NOMO-1 treated with DMSO at 0.1 percent for 48 hours (cell line): ENCODE data around the gene WWOX.

Experiments
- DNase-seq: peaks from one replicate; lab custom pipeline; 2025; ENCODE audit not compliant: unreplicated experiment; lab: John Stamatoyannopoulos, UW

WWOX gene

DNA sequence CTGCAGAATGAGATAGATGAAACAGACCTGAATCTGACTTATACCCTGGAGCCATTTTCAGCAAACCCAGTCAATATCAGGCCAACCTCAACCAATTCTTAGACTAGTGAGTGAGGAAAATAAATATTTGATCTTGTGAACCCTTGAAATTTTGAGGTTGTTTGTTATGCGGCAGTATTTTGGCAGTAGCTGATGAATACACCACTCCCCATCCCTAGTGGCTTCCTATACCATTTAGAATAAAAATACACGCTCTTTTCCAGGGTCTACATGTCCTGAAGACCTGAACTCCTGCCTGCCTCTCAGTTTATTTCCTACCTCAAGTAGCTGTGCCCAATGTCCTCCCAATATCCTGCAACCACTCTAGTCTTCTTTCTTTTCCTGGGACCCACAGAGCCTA, 647.3 kb downstream of the WWOX start:
- DNase-seq: no peak

DNA sequence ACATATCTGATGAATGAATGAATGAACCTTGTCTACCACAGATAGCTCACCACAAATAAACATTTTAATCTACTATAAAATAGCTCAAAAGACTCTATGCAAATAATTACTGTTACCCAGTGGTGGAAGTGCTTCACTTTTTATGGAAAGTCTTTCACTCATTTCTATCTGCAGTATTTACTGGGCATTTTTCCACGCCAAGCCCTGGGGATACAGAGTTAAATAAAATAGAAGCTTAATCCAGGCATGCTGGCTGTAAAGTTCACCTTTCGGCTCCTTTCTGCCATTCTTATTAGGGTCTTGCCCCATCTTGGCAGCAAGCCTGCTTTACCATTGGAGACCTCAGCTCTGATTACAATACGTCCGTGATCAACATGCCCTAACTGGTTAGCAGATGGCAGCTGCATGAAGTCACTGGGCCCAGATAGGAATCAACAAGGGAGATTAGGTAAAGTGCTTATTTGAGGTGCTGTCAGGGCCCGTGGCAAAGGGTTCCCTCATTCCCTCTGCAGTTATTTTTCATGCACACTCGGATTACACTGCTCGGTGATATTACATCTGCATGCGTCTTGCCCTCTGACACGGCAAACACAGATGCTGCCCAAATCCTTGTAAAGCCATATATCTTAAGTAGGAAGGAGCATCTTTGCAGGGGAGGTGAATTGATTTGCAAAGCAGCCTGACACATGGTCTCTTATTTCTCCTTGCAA, 648.9 kb downstream of the WWOX start:
- DNase-seq: no peak

DNA sequence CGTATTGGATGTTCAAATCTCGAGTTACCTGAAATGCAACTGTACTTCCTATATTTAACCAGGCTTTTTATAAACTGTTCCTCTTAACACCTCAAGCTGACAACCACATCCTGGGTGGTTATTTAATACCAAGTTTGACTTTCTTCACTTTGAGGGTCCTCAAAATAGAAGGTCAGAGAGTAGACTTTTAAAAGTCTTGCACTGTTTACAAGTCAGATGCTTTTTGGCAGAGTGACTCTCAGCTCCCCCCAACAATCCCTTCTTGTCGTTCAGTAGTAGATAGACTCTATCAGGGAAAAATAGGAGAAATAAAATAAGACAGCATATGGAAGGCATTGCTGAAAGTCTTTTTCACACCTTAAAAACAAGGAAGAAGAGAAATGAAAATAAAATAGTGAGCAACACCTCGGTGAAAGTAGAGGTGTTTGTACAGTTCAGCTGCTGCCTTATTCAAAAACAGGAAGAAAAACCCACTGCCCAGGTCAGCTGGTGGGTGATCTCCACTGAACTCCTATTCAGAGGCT, 650.4 kb downstream of the WWOX start:
- DNase-seq: no peak

DNA sequence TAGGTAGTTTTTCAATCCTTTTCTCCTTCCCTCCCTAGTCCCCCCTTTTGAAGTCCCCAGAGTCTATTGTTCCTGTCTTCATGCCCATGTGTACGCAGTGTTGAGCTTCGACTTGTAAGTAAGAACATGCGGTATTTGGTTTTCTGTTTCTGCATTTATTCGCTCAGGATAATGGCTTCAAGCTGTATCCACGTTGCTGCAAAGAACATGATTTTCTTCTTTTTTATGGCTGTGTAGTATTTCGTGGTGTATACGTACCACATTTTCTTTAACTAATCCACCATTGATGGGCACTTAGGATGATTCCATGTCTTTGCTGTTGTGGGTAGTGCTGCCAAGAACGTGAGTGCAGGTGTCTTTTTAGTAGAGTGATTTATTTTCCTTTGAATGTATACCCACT, 651.2 kb downstream of the WWOX start:
- DNase-seq: no peak

DNA sequence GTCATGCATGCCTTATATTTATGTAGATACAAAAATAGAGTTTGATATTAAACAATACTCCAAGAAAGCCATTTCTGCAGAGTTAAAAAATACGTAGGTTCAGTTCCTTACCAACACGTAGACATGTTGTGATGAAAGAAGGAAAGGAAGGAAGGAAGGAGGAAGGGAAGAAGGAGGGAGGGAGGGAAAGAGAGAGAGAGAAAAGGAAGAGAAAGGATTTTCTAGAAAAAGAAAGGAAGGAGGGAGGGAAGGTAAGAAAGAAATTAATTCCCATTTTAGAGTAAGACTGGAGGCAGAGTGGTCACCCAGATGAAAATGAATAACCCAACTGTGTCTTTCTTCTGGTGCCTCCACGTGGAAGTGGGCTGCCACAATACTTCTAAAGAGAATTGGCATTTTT, 652.1 kb downstream of the WWOX start:
- DNase-seq: no peak

DNA sequence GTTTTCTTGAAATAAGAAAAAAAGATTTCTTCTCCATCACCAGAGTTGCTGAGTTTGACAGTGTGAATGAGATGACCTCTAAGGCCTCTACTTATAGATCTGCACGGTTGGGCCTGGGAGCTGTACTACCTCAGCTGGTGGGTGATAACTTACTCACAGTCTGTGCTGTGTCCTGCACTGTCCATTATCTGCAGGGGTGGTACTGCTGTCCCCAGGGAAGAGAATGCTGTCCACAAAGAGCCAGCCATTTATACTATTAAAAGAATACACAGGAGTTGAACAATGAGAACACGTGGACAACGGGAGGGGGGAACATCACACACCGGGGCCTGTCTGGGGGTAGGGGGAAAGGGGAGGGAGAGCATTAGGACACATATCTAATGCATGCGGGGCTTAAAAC, 655.3 kb downstream of the WWOX start:
- DNase-seq: no peak

DNA sequence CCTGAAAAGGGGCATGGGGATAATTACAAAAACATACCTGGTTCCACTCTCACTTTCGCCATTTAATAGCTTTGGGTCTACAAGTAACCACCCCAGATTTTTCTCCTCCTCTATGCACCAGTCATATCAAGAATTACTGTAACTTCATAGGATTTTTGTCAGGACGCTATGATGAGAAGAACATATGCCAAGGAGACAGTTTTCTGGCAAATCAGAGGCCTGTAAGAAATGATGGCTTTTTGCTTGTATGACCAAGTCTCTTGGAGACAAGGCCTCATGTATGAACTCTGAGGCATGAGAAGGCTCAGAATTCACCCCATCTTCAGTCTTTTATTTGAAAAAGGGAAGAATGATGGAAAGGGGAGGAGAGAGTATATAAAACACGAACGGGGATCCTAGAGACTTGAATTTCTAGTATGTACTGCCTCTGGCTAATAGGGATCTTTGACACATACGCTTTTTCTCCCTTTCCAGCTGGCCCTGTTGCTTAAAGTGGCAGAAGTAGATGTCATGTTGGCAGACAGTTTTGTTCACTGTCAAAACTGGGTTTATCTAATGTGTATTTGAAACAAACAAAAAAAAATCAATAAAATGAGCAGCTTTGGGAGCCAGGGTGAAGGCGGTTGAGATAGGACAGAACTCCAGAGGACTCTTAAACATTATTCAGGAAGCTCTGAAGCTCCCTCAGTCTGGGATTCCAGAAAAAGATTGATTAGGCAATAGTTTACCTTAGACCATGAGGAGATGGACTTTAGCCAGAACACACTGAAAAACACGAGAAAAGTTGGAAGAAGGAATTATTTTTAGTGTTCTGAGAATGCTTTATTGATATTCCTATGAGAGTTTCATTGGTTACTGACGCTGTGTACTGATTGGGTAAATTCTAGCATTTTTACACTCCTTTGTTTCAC, 656.6 kb downstream of the WWOX start:
- no peak for DNase-seq

DNA sequence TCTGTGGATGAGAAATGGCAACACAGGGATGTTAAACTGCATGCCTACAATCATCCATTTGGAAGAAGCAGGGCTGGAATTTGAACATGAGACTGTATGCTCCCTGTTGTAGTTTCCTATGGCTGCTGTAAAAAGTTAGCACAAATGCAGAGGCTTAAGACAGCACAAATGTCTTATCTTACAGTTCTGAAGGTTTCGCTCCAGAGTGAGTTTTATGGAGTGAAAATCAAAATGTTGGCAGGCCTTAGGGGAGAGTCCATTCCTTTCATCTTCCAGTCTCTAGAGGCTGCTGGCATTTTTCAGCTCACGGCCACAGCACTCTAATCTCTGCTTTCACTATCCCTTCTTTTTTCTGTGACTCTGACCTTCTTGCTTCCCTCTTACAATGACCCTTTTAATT, 660.1 kb downstream of the WWOX start:
- DNase-seq: no peak

DNA sequence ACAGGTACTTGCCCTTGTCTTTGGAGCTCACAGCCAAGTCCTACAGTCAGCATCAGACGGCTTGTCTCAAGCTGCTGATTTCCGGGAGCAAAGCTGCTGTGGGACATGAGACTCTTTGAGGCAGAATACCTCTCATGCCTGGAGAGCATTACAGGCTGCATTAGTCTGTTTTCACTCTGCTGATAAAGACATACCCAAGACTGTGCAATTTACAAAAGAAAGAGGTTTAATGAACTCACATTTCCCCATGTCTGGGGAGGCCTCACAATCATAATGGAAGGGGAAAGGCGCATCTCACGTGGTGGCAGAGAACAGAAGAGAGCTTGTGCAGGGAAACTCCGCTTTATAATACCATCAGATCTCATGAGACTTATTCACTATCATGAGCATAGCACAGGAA, 661.2 kb downstream of the WWOX start:
- DNase-seq: no peak

DNA sequence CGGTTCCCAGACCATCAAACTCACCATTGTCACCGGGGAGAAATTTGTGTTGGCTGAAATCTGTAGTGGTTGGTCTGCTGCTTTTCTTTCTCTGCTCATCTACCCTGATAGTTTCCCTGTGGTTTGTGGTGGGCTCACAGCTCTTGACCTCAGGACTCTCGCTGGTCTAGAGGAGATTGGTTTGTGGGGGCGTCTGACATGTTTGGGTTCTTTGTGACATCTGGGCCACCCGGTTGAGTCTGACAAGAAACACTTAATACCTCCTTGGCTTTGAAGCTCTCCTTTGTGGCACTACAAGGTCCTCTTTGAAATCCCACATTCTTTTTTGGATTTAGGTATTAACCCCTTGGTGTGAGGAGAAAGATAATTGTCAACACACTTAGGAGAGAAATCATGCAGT, 662.0 kb downstream of the WWOX start:
- no peak for DNase-seq

DNA sequence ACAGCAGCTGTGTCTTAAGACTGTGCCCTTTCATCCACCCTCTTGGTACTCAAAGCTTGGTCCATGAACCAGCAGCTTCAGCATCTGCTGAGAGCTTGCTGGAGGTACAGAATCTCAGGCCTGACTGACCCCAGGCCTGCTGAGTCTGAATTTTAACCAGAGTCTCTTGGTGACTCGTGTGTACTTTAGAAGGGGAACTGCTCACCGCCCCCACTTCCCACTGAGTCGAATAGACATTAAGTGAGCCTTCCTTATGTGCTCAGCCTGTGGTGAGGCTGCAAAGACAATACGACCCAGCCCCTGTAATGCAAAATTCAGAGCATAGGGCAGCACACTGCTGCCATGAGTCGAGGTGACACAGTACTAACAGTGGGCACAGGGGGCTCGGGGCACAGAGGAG, 662.8 kb downstream of the WWOX start:
- no peak for DNase-seq

DNA sequence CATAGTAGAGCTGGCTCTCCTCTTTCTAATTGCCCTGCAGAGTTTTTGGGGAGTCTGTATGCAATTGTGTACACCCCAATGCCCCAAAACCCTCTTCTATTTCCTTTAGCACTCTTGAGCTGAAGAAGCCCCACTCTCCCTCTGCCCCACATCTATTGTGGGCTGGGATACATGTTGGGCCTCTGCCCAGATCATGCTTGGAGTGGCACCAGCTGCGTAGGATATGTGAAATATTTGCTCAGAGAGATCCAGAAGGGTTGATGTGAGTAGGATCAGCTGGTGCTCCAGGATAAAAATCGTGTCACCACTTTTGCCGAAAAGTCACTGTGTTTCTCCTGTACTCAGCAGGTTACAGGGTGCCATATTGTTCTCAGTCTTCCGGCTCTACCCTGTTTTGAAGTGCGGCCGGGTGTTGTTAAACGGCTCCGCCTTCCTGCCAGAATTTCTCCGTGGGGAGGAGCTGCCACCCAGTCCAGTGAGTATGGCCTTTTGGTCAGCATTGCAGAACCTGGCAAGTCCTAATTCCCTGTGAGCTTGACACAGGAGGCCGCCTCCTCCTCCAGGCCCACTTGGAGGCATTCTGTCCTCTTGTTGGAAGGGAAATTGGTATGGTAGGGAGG, 664.5 kb downstream of the WWOX start:
- DNase-seq: no peak

DNA sequence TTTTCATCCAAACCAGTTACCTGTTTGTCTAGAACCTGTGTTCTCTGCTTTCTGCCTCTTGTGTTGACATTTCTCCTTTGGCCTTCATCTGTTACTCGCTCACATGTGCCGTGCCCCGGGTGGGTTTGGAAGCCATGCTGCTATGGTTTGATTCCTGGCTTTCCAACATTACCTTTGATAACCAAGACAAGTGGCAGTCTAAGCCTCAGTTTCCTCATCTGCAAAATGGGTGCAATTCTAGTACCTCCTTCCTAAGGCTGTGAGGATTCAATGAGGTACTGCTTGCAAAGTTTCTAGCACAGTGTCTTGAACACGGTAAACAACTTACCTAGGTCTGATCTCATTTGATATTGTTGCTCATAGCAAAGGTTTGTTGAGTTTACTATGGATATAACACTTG, 665.0 kb downstream of the WWOX start:
- no peak for DNase-seq

DNA sequence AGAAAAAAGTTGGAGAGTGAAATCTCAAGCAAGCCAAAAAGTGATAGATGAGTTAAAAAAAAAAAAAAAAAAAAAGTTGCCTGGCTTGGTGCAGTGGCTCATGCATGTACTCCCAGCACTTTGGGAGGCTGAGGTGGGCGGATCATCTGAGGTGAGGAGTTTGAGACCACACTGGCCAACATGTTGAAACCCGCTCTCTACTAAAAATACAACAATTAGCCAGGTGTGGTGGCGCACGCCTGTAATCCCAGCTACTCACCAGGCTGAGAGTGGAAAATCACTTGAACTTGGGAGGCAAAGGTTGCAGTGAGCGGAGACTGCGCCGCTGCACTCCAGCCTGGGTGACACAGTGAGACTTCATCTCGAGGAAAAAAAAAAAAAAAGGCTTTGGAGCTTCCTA, 668.8 kb downstream of the WWOX start:
- no peak for DNase-seq

DNA sequence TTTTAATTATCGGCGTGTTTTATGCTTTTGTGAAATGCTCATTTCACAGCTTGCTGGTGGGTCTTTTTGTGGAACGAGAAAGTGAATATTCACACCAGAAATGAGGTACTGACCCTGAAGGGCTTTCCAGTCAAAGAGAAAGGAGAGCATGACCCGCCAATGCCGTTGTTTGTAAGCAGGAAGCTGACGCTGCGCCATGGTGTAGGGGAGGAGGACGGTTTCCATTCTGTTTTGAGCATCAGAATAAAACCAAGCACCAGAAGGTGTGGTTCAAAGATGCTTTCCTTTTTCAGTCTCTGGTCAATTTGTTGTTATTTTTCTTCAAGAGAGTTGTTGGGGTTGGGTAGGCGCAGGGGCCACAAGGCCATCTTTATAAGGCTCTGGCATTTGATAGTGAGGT, 669.3 kb downstream of the WWOX start:
- DNase-seq: peak; percentile 25

DNA sequence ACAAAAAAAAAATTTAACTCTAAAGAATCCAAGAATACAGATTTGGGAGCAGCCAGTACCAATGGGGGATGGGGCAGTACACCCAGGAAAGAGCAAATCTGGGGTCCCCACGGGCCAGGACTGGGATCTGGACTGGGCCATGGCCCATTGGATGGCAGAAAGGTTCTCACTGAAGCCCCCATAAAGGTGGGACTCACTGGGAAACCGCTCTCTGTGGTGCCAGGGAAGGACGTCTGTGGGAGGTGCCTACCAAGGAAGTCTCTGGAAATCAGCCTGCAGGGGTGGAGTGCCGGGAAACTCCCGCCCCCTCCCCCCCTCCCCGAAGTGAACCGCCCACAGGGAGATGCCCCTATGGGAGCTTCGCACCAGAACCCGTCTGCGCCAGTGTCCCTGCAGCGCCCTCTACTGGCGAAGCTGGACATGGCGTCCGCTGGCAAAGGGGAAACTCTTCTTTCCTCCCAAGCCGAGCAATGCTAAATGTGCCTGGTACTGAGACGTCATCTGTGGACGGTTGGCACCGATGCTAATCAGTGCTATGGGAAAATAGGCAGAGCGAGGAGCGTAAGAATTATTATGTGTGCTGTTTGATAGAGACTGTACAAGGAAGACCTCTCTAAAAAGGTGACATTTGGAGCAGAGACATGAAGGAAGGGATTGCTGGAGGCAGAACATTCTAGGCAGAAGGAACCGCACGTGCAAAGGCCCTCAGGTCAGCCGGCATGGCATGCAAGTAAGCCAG, 671.1 kb downstream of the WWOX start:
- DNase-seq: peak; percentile 50

DNA sequence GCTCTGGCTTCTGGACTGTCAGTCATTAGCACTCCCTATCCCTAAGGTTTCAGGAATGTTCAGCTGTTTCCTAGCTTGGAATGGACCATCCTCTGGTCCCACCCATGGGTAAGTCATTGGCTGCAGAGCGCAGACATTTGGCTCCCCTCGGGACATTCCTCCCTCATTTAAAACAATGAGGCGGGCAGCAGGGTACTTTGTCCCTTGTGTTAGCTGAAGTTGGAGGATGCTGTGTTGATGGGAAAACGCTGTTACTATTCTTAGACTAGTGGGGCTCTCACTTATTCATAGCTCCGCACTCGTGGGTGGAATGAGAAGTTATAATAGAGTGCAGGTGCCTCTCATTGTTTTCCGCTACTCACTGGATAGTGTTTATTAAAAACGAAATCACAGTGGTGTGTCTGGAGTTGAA, 673.8 kb downstream of the WWOX start:
- DNase-seq: no peak

DNA sequence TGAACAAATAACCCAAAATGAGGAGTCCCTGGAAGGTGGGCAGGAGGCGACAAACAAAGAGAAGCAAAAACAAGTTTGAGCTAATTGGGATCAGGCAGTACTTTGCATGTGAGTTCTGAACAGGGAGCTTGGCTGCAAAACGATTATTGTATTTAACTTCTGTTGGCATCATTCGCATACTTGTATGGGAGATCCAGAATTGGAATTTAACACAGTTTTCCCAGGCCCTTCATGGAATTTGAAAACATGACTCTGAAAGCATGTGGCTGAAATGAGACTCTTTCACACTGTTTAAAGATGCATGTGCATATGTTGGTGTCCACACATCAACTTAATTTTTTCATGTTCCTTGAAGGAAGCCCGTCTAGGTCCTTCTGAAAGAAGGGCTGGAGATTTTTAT, 674.3 kb downstream of the WWOX start:
- no peak for DNase-seq

DNA sequence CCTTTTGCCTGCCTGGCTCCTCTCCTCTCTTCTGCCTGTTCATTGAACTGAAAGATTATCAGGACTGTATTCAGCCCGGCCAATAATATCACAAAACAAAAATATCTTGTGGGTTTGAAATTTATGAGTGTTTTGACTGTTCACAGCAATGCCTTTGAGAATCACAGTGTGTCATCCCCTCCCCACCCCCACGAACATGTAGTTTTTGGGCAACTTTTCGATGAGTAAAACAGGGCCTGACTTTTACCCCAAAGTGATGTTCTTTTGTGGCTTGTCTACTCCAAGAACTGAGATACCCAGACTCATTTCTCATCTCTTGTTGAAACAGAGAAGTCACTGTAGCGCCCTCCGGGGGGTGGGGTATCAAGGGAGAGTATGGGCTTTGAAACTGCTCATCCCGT, 675.7 kb downstream of the WWOX start:
- DNase-seq: no peak

DNA sequence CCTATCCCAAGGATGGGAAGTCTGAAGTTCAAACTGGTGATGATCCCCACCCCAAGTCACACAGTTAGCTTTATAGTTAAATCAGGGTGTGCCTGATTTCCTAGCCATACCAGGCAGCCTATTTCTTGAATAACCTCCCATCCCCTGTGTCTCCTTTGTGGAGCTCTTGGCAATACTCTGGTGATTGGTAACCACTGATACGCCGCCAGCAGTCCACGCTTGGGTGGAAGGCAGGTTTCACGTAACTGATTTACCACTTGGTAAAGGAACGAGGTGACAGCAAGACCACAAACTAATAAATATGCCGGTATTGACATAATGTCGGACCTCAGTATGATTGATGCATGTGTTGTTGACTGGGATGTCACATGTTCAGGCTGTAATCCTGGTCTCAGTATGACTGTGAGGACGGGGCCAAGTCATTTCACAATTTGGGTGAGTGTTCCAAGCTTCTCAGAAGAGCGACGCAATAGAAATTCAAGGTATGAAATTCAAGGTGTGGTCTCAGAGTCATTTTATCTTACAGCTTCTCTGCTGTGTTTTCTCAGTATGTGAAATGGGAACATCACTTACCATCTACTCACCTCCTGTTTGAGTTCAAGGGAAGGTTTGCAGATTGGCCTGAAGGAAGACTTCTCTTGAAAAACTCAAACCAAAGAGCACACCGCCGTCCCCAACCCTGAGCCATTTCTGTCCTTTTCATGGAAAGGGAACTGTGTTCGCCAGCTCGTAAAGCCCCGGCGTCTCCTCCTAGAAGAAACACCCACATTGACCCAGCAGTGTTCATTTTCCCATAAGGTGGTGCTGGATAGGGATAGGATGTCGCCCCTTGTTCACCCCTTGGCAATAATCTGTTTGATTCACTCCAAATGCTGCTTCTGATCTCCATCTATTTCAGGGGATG, 678.9 kb downstream of the WWOX start:
- DNase-seq: no peak
